Stomach (tissue), 4 donors: Measurements from ENCODE around the gene TOGARAM1.

ENCODE experiments used
- EP300 ChIP-seq: sonication (generic); formaldehyde crosslinking; IDR thresholded peaks from one replicate; pipeline ENCODE4 v1.6.1; 2017; ENCODE audit warnings: antibody characterized with exemption
- POLR2A ChIP-seq, 4 donors: fragments of 450-650 bp; IDR thresholded peaks; one replicate each; pipeline ENCODE4 v1.6.1; 2016; ENCODE audit warnings: antibody characterized with exemption in 4 of 4, control low read depth in 2 of 4, mild to moderate bottlenecking in 1 of 4, moderate library complexity in 1 of 4
- POLR2AphosphoS5 ChIP-seq, 3 donors: sonication (generic); formaldehyde crosslinking; IDR thresholded peaks; one replicate each; pipeline ENCODE4 v1.6.1; 2016; ENCODE audit warnings: antibody characterized with exemption in 3 of 3
- TF ChIP-seq, protein P1 (sequence below), 7 experiments: fragments of 450-650 bp in 4 of 7; fragments of 200-600 bp in 3 of 7; sonication (generic) in 3 of 7; IDR thresholded peaks; one replicate each; pipeline ENCODE4 v1.5.1; 2016 to 2019; ENCODE audit warnings: antibody characterized with exemption in 7 of 7, control low read depth in 2 of 7, mild to moderate bottlenecking in 1 of 7

DNA sequence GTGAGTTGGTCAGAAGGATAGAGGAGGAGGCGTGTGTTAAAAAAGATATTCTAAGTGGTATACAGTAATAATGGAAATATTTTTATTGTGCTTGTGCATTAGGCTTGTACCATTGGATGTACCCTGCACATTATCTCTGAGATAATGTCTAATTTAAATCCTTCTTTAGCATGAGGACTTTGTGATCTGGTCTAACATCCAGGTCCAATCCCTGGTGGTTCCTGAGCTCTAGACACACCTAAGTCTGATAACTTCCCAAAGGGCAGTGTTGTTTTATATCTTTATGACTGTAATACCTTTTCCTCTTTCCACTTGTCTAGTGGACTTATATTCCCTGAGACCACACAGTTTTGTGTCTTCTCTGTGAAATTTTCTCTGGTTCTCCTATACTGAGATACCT lies 142.6 kb downstream of the TOGARAM1 start:
- TF ChIP-seq POLR2A (IDR thresholded peaks at IDR 0.05) (no peak), POLR2AphosphoS5 (IDR thresholded peaks at IDR 0.05) (no peak), EP300 (no peak)
- TF ChIP-seq, protein P1, sequence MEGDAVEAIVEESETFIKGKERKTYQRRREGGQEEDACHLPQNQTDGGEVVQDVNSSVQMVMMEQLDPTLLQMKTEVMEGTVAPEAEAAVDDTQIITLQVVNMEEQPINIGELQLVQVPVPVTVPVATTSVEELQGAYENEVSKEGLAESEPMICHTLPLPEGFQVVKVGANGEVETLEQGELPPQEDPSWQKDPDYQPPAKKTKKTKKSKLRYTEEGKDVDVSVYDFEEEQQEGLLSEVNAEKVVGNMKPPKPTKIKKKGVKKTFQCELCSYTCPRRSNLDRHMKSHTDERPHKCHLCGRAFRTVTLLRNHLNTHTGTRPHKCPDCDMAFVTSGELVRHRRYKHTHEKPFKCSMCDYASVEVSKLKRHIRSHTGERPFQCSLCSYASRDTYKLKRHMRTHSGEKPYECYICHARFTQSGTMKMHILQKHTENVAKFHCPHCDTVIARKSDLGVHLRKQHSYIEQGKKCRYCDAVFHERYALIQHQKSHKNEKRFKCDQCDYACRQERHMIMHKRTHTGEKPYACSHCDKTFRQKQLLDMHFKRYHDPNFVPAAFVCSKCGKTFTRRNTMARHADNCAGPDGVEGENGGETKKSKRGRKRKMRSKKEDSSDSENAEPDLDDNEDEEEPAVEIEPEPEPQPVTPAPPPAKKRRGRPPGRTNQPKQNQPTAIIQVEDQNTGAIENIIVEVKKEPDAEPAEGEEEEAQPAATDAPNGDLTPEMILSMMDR (IDR thresholded peaks at IDR 0.05), result no peak
